SK-N-SH treated with all-trans-retinoic acid at 6 μM for 48 hours (cell line): Measurements from ENCODE around the gene DSCAM.

Experiments
- ARNTL ChIP-seq: fragments of 450-650 bp; formaldehyde crosslinking; IDR thresholded peaks from 2 replicates; pipeline ENCODE4 v1.5.0; 2020; ENCODE audit warnings: low read depth, mild to moderate bottlenecking, moderate library complexity, borderline replicate concordance
- ISL1 ChIP-seq: fragments of 250-450 bp; sonication (Bioruptor Pico); IDR thresholded peaks from 2 replicates; pipeline ENCODE4 v2.1.2; 2022; ENCODE audit warnings: mild to moderate bottlenecking, moderate library complexity
- RARB ChIP-seq: fragments of 250-450 bp; sonication (Bioruptor Pico); IDR thresholded peaks from 2 replicates; pipeline ENCODE4 v1.8.0; 2021; ENCODE audit warnings: mild to moderate bottlenecking, moderate library complexity
- TOX ChIP-seq: fragments of 250-450 bp; sonication (Bioruptor Pico); IDR thresholded peaks from 2 replicates; pipeline ENCODE4 v1.8.0; 2021; ENCODE audit warnings: mild to moderate bottlenecking, moderate library complexity, borderline replicate concordance
- ZC3H10 ChIP-seq: fragments of 250-450 bp; sonication (Bioruptor Pico); IDR thresholded peaks from 2 replicates; pipeline ENCODE4 v1.5.1; 2021; ENCODE audit warnings: mild to moderate bottlenecking, moderate library complexity
- ZFP30 ChIP-seq: fragments of 450-650 bp; formaldehyde crosslinking; IDR thresholded peaks from 2 replicates; pipeline ENCODE4 v1.5.0; 2022; ENCODE audit warnings: mild to moderate bottlenecking, moderate library complexity
- ZNF565 ChIP-seq: fragments of 450-650 bp; formaldehyde crosslinking; conservative IDR thresholded peaks from 2 replicates; pipeline ENCODE4 v1.5.0; 2020; ENCODE audit warnings: low read depth, mild to moderate bottlenecking, moderate library complexity
- ZNF8 ChIP-seq: fragments of 450-650 bp; formaldehyde crosslinking; IDR thresholded peaks from 2 replicates; pipeline ENCODE4 v1.5.0; 2020; ENCODE audit warnings: mild to moderate bottlenecking, moderate library complexity
- TF ChIP-seq, protein P1 (sequence below): fragments of 250-450 bp; sonication (Bioruptor Pico); IDR thresholded peaks from 2 replicates; pipeline ENCODE4 v1.5.1; 2020; ENCODE audit warnings: low read depth, mild to moderate bottlenecking, moderate library complexity

DNA sequence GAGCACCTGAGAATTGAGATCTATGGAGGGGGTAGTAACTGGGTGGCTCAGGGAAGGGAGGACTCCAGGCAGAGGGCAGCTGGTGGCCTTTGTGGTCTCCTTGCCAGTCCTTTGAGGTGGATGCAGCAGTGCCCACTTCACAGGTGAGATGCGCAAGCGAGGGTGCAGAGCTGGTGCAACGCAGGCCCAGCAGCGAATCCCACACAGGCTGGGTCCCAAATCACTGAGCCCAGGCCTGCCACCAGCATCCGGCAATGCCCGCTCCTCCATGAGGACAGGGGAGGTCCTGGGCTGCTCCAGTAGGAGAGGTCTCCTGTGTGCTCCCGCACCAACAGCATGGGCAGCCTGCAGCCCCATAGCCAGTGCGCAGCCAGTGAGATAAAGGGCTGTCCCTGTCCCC lies 661.8 kb downstream of the DSCAM start:
- no peak for TF ChIP-seq ZNF8 (CRISPR knock-in tag)
- TF ChIP-seq, protein P1, sequence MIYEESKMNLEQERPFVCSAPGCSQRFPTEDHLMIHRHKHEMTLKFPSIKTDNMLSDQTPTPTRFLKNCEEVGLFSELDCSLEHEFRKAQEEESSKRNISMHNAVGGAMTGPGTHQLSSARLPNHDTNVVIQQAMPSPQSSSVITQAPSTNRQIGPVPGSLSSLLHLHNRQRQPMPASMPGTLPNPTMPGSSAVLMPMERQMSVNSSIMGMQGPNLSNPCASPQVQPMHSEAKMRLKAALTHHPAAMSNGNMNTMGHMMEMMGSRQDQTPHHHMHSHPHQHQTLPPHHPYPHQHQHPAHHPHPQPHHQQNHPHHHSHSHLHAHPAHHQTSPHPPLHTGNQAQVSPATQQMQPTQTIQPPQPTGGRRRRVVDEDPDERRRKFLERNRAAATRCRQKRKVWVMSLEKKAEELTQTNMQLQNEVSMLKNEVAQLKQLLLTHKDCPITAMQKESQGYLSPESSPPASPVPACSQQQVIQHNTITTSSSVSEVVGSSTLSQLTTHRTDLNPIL (CRISPR knock-in tag) = no peak
- no peak for TF ChIP-seq ZNF565 (CRISPR knock-in tag)
- TF ChIP-seq RARB = no peak
- no peak for TF ChIP-seq TOX (CRISPR knock-in tag)
- no peak for TF ChIP-seq ZFP30 (CRISPR knock-in tag)
- no peak for TF ChIP-seq ARNTL (CRISPR knock-in tag)
- TF ChIP-seq ISL1 (CRISPR knock-in tag) = no peak
- TF ChIP-seq ZC3H10 (CRISPR knock-in tag) = no peak
